ENCODE data around the gene DLGAP4. TPM values are rescaled to one million over a fixed set of nuclear protein-coding genes. Genes with fewer than 3 reads are reported as not detected.
A peak's percentile ranks its signal among the peaks of the same experiment; 100 is the strongest.

DLGAP4 gene
- total RNA-seq, 2 donors from 2014 or later: 43.3 to 70.7 TPM

- DNase-seq (ENCODE audit: low spot score): no peak
Observed at GRCh38 chr20:36490191-36490590, 184.1 kb downstream of the DLGAP4 start.

GRCh38 chr20:36491901-36492617, 185.9 kb downstream of the DLGAP4 start:
- DNase-seq (ENCODE audit: low spot score): peak; percentile 85
- H3K36me3 Mint-ChIP-seq: no peaks in the 10 kb centered on the region
- H3K27me3 Mint-ChIP-seq: no peaks in the 10 kb centered on the region
- H3K4me1 Mint-ChIP-seq (ENCODE audit: low read depth in 2 of 2): peaks cover 41 to 54% of the 10 kb centered on the region in 2 donors
- no peaks in the 10 kb centered on the region for H3K9me3 Mint-ChIP-seq
- peak; percentile 94 for ATAC-seq
- H3K4me3 Mint-ChIP-seq: peak overlapping the region; percentile 78
- H3K27ac Mint-ChIP-seq: peak overlapping the region; percentile 87 to 92

More at GRCh38 chr20:36490191-36490590, 184.1 kb downstream of the DLGAP4 start:
- Mint-ChIP-seq H3K36me3 (no peaks in the 10 kb centered on the region), H3K4me3 (no peak overlapping the region), H3K27ac (peak overlapping the region in 1 of 2 donors; percentile 92), H3K9me3 (no peaks in the 10 kb centered on the region), H3K27me3 (no peaks in the 10 kb centered on the region), H3K4me1 (ENCODE audit: low read depth in 2 of 2) (peaks cover 41 to 61% of the 10 kb centered on the region in 2 donors)
- ATAC-seq: no peak

- Mint-ChIP-seq H3K27ac (peak overlapping the region; percentile 87 to 92), H3K9me3 (no peaks in the 10 kb centered on the region), H3K4me1 (ENCODE audit: low read depth in 2 of 2) (peaks cover 38 to 51% of the 10 kb centered on the region in 2 donors), H3K4me3 (peak overlapping the region; percentile 78), H3K27me3 (no peaks in the 10 kb centered on the region), H3K36me3 (no peaks in the 10 kb centered on the region)
- no peak for DNase-seq (ENCODE audit: low spot score)
- peak in 1 of 2 donors; percentile 4 for ATAC-seq
Observed at GRCh38 chr20:36493051-36493800, 187.1 kb downstream of the DLGAP4 start.

GRCh38 chr20:36493801-36494114, 187.6 kb downstream of the DLGAP4 start:
- Mint-ChIP-seq H3K4me1 (ENCODE audit: low read depth in 2 of 2) (peaks cover 37 to 51% of the 10 kb centered on the region in 2 donors), H3K27ac (peak overlapping the region; percentile 87 to 92), H3K4me3 (peak overlapping the region; percentile 78), H3K27me3 (no peaks in the 10 kb centered on the region), H3K36me3 (no peaks in the 10 kb centered on the region), H3K9me3 (no peaks in the 10 kb centered on the region)
- DNase-seq (ENCODE audit: low spot score) (no peak), ATAC-seq (no peak)

GRCh38 chr20:36496707-36497669, 190.8 kb downstream of the DLGAP4 start:
- Mint-ChIP-seq H3K4me1 (ENCODE audit: low read depth in 2 of 2) (peaks cover 15 to 25% of the 10 kb centered on the region in 2 donors), H3K36me3 (peaks cover 5% of the 10 kb centered on the region), H3K9me3 (no peaks in the 10 kb centered on the region), H3K4me3 (no peak overlapping the region), H3K27me3 (no peaks in the 10 kb centered on the region), H3K27ac (peak overlapping the region in 1 of 2 donors; percentile 92)
- DNase-seq (ENCODE audit: low spot score) (no peak), ATAC-seq (no peak)

GRCh38 chr20:36497856-36498255, 191.7 kb downstream of the DLGAP4 start:
- Mint-ChIP-seq H3K27ac (peak overlapping the region in 1 of 2 donors; percentile 74), H3K4me1 (ENCODE audit: low read depth in 2 of 2) (peaks cover 6 to 17% of the 10 kb centered on the region in 2 donors), H3K4me3 (no peak overlapping the region), H3K36me3 (peaks cover 5% of the 10 kb centered on the region), H3K9me3 (no peaks in the 10 kb centered on the region), H3K27me3 (no peaks in the 10 kb centered on the region)
- no peak for ATAC-seq
- no peak for DNase-seq (ENCODE audit: low spot score)

- H3K27me3 Mint-ChIP-seq: no peaks in the 10 kb centered on the region
- peak overlapping the region in 1 of 2 donors; percentile 74 for H3K27ac Mint-ChIP-seq
- H3K4me3 Mint-ChIP-seq: no peak overlapping the region
- ATAC-seq (no peak), DNase-seq (ENCODE audit: low spot score) (no peak)
- peaks cover 10% of the 10 kb centered on the region for H3K36me3 Mint-ChIP-seq
- no peaks in the 10 kb centered on the region for H3K9me3 Mint-ChIP-seq
- peaks cover 0 to 12% of the 10 kb centered on the region in 2 donors for H3K4me1 Mint-ChIP-seq (ENCODE audit: low read depth in 2 of 2)
Observed at GRCh38 chr20:36498386-36499179, 192.4 kb downstream of the DLGAP4 start.

- no peaks in the 10 kb centered on the region for H3K9me3 Mint-ChIP-seq
- DNase-seq (ENCODE audit: low spot score): no peak
- peak overlapping the region in 1 of 2 donors; percentile 74 for H3K27ac Mint-ChIP-seq
- H3K4me1 Mint-ChIP-seq (ENCODE audit: low read depth in 2 of 2): peaks cover 0 to 8% of the 10 kb centered on the region in 2 donors
- H3K36me3 Mint-ChIP-seq: peaks cover 10% of the 10 kb centered on the region
- no peak for ATAC-seq
- no peaks in the 10 kb centered on the region for H3K27me3 Mint-ChIP-seq
- no peak overlapping the region for H3K4me3 Mint-ChIP-seq
Observed at GRCh38 chr20:36499211-36499610, 193.1 kb downstream of the DLGAP4 start.

- Mint-ChIP-seq H3K4me3 (no peak overlapping the region), H3K27ac (no peak overlapping the region), H3K27me3 (no peaks in the 10 kb centered on the region), H3K4me1 (ENCODE audit: low read depth in 2 of 2) (peaks cover 0 to 4% of the 10 kb centered on the region in 2 donors), H3K9me3 (no peaks in the 10 kb centered on the region), H3K36me3 (peaks cover 10% of the 10 kb centered on the region)
- ATAC-seq: peak in 1 of 2 donors; percentile 43
- no peak for DNase-seq (ENCODE audit: low spot score)
Observed at GRCh38 chr20:36499723-36500501, 193.8 kb downstream of the DLGAP4 start.

- DNase-seq (ENCODE audit: low spot score) (no peak), ATAC-seq (no peak)
- Mint-ChIP-seq H3K27ac (no peak overlapping the region), H3K27me3 (no peaks in the 10 kb centered on the region), H3K36me3 (peaks cover 10% of the 10 kb centered on the region), H3K9me3 (no peaks in the 10 kb centered on the region), H3K4me3 (no peak overlapping the region), H3K4me1 (ENCODE audit: low read depth in 2 of 2) (no peaks in the 10 kb centered on the region)
Observed at GRCh38 chr20:36501367-36502006, 195.3 kb downstream of the DLGAP4 start.

GRCh38 chr20:36504295-36504694, 198.2 kb downstream of the DLGAP4 start:
- no peaks in the 10 kb centered on the region for H3K27me3 Mint-ChIP-seq
- H3K9me3 Mint-ChIP-seq: no peaks in the 10 kb centered on the region
- DNase-seq (ENCODE audit: low spot score) (no peak), ATAC-seq (no peak)
- no peak overlapping the region for H3K4me3 Mint-ChIP-seq
- H3K36me3 Mint-ChIP-seq: peaks cover 10% of the 10 kb centered on the region
- no peak overlapping the region for H3K27ac Mint-ChIP-seq
- peaks cover 0 to 6% of the 10 kb centered on the region in 2 donors for H3K4me1 Mint-ChIP-seq (ENCODE audit: low read depth in 2 of 2)

GRCh38 chr20:36506253-36506652, 200.1 kb downstream of the DLGAP4 start:
- Mint-ChIP-seq H3K4me1 (ENCODE audit: low read depth in 2 of 2) (peaks cover 0 to 6% of the 10 kb centered on the region in 2 donors), H3K36me3 (peaks cover 5% of the 10 kb centered on the region)

More at GRCh38 chr20:36506253-36506652, 200.1 kb downstream of the DLGAP4 start:
- H3K27me3 Mint-ChIP-seq: no peaks in the 10 kb centered on the region
- no peak for DNase-seq (ENCODE audit: low spot score)
- no peaks in the 10 kb centered on the region for H3K9me3 Mint-ChIP-seq
- no peak for ATAC-seq
- H3K27ac Mint-ChIP-seq: no peak overlapping the region
- H3K4me3 Mint-ChIP-seq: no peak overlapping the region

Measured in natural killer cell treated with Interleukin-12 subunit alpha and Interleukin-12 subunit beta and Interleukin-15 and Interleukin-18, amount 100 ng/mL, for 72 hours (primary cell).